ENCODE results near the gene WIPF2.

DNA sequence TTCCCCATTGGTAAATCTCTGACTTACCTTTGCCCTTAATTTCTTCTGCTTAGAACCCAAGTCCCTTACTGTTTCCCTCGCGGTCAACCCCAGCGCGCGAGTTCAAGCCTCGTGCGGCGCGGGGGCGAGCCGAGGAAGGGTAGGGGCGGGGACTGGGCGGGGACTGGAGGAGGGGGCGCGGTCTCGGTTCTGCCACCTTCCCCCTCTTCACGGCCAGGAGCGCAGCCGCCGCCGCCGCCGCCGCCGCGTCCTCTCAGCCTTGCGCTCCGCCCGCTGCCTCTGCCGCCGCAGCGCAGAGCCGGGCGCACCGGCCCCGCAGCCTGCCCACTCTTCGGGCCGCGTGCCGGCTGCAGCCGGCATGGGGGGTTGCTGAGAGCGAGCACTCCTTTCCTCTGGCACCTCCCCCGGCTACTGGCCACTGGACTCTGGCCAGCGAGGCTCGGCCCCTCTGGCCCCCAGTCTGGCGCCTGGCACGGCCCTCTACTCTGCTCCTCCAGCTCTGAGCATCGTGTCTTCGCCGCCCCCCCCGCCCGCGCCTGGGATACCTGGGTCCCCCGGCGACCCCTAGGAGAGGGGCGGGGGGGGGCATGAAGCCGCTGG, 41.7 kb upstream of the WIPF2 start, which contains the start of gene RAPGEFL1:
- TF ChIP-seq, protein P1, sequence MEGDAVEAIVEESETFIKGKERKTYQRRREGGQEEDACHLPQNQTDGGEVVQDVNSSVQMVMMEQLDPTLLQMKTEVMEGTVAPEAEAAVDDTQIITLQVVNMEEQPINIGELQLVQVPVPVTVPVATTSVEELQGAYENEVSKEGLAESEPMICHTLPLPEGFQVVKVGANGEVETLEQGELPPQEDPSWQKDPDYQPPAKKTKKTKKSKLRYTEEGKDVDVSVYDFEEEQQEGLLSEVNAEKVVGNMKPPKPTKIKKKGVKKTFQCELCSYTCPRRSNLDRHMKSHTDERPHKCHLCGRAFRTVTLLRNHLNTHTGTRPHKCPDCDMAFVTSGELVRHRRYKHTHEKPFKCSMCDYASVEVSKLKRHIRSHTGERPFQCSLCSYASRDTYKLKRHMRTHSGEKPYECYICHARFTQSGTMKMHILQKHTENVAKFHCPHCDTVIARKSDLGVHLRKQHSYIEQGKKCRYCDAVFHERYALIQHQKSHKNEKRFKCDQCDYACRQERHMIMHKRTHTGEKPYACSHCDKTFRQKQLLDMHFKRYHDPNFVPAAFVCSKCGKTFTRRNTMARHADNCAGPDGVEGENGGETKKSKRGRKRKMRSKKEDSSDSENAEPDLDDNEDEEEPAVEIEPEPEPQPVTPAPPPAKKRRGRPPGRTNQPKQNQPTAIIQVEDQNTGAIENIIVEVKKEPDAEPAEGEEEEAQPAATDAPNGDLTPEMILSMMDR (IDR thresholded peaks at IDR 0.05) = no peak
- TF ChIP-seq POLR2A (IDR thresholded peaks at IDR 0.05; ENCODE audit: low read depth) (no peak), POLR2AphosphoS5 (IDR thresholded peaks at IDR 0.05) (no peak)
